Gastroesophageal sphincter (tissue), 4 donors: ENCODE results near the gene EEF2K. TPM values are rescaled to one million over a fixed set of nuclear protein-coding genes. Genes with fewer than 3 reads are reported as not detected.
"Not testable (repeated sequence)": the region's sequence is repeated elsewhere in the genome, so short reads cannot be mapped to it uniquely, and the experiment has no call there.

Experiments
- ATAC-seq: fragments of 150-250 bp; one replicate; pipeline ENCODE4 v1.9.1; 2016; ENCODE audit warnings: mild to moderate bottlenecking, moderate library complexity
- H3K27ac ChIP-seq, 4 donors: fragments of 200-600 bp; sonication (generic) in 3 of 4; 1 replicate in 3 of 4; 2 replicates in 1 of 4; pipeline ENCODE4 v1.5.1; 2016 to 2019
- H3K27me3 ChIP-seq: fragments of 200-600 bp; sonication (generic); one replicate; pipeline ENCODE4 v1.5.1; 2019
- H3K36me3 ChIP-seq, 2 donors: fragments of 200-600 bp; sonication (generic); one replicate each; pipeline ENCODE4 v1.5.1; 2019; ENCODE audit warnings: control low read depth in 1 of 2
- H3K4me1 ChIP-seq, 3 donors: fragments of 200-600 bp; sonication (generic); 1 replicate in 2 of 3; 2 replicates in 1 of 3; pipeline ENCODE4 v1.5.1; 2016 to 2019; ENCODE audit warnings: control low read depth in 2 of 3
- H3K4me3 ChIP-seq, 2 donors: fragments of 200-600 bp; sonication (generic); one replicate each; pipeline ENCODE4 v1.5.1; 2019; ENCODE audit warnings: mild to moderate bottlenecking in 1 of 2, moderate library complexity in 1 of 2
- H3K9me3 ChIP-seq, 3 donors: fragments of 200-600 bp; sonication (generic); one replicate each; pipeline ENCODE4 v1.5.1; 2017 to 2019; ENCODE audit warnings: control low read depth in 2 of 3
- EP300 ChIP-seq: sonication (generic); formaldehyde crosslinking; IDR thresholded peaks from one replicate; pipeline ENCODE4 v1.6.1; 2017; ENCODE audit warnings: antibody characterized with exemption, mild to moderate bottlenecking
- POLR2A ChIP-seq, 2 donors: fragments of 450-650 bp; IDR thresholded peaks; one replicate each; pipeline ENCODE4 v1.6.1; 2017; ENCODE audit warnings: antibody characterized with exemption in 2 of 2, mild to moderate bottlenecking in 2 of 2, moderate library complexity in 1 of 2
- POLR2AphosphoS5 ChIP-seq: sonication (generic); formaldehyde crosslinking; IDR thresholded peaks from one replicate; pipeline ENCODE4 v1.6.1; 2017; ENCODE audit warnings: antibody characterized with exemption
- WGBS, 2 donors: methylation state at CpG; one replicate each; pipeline ENCODE4 v1.1.5; 2018; ENCODE audit warnings: low coverage in 1 of 2; 5-methylcytosine and 5-hydroxymethylcytosine counted together
- total RNA-seq, 4 donors: library from RNA; depleted of rRNA; stranded (reverse); fragments of >200 nt; gene quantifications; one replicate each; pipeline ENCODE4 v1.1.0, GENCODE V29; 2016
- TF ChIP-seq, protein P1 (sequence below), 4 experiments: fragments of 200-600 bp in 2 of 4; fragments of 450-650 bp in 2 of 4; sonication (generic) in 1 of 4; IDR thresholded peaks; one replicate each; pipeline ENCODE4 v1.5.1; 2017 to 2019; ENCODE audit warnings: antibody characterized with exemption in 4 of 4, mild to moderate bottlenecking in 2 of 4, moderate library complexity in 2 of 4

The EEF2K gene
- total RNA-seq, 4 donors from 2014 or later, result 31.3 to 38.9 (median 34.8) TPM

DNA sequence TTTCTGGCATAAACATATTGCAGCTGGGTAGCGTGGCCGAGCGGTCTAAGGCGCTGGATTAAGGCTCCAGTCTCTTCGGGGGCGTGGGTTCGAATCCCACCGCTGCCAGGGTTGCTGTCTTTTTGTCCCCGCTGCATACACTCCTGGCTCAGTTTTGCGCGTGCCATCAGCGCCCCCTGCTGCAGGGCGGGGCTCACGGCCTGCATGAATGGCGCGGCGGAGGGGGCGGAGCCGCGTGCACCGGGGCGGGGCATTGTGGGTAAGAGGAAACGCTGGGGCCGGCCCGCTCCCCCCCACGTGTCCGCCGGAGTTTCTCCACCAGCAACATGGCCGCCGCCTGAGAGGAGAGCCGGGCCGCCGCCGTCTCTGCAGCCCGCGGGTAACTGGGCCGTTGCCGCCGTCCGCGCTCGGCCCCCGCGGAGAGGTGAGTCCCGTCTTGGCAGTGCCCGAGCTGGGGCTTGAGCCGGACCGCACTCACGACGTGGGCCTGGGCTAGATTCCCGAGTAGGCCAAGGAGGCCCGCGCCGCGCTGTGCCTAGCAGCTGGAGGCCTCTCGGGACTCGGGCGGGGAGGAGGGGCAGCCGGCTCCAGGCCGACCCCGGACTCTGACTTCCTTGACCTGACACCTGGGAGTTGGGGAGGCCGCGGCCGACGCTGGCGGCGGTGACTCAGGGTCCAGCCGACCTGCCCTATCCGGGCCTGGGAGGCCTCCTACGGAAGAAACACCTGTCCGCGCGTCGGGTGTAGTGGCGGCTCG is 91.2 kb downstream of the EEF2K start, which contains the start of gene POLR3E:
Gene POLR3E, plus strand, starts transcription at position 296 of the 757 bp plus-strand sequence. CDS start 5,560 bp downstream, outside the sequence.
- TF ChIP-seq, protein P1, sequence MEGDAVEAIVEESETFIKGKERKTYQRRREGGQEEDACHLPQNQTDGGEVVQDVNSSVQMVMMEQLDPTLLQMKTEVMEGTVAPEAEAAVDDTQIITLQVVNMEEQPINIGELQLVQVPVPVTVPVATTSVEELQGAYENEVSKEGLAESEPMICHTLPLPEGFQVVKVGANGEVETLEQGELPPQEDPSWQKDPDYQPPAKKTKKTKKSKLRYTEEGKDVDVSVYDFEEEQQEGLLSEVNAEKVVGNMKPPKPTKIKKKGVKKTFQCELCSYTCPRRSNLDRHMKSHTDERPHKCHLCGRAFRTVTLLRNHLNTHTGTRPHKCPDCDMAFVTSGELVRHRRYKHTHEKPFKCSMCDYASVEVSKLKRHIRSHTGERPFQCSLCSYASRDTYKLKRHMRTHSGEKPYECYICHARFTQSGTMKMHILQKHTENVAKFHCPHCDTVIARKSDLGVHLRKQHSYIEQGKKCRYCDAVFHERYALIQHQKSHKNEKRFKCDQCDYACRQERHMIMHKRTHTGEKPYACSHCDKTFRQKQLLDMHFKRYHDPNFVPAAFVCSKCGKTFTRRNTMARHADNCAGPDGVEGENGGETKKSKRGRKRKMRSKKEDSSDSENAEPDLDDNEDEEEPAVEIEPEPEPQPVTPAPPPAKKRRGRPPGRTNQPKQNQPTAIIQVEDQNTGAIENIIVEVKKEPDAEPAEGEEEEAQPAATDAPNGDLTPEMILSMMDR (IDR thresholded peaks at IDR 0.05), result peak; percentile 70 to 96 (median 96)
- TF ChIP-seq POLR2AphosphoS5 (peak; percentile 82), POLR2A (IDR thresholded peaks at IDR 0.05) (peak; percentile 16 to 37), EP300 (no peak)
- 0% methylated on average over 5 to 17 of the region's 76 CpGs for WGBS, 2 donors
- ATAC-seq, result peak; percentile 95
- peak within 1 kb of the TSS; percentile 85 to 97 (median 96) for H3K27ac ChIP-seq
- no peaks in the 10 kb centered on the region for H3K9me3 ChIP-seq
- H3K36me3 ChIP-seq, result peaks cover 0 to 6% of the 10 kb centered on the region in 2 donors
- H3K27me3 ChIP-seq, result no peaks in the 10 kb centered on the region
- H3K4me3 ChIP-seq, result peak within 1 kb of the TSS; percentile 91 to 94
- H3K4me1 ChIP-seq, result peaks cover 0 to 39% (median 5%) of the 10 kb centered on the region in 3 donors

DNA sequence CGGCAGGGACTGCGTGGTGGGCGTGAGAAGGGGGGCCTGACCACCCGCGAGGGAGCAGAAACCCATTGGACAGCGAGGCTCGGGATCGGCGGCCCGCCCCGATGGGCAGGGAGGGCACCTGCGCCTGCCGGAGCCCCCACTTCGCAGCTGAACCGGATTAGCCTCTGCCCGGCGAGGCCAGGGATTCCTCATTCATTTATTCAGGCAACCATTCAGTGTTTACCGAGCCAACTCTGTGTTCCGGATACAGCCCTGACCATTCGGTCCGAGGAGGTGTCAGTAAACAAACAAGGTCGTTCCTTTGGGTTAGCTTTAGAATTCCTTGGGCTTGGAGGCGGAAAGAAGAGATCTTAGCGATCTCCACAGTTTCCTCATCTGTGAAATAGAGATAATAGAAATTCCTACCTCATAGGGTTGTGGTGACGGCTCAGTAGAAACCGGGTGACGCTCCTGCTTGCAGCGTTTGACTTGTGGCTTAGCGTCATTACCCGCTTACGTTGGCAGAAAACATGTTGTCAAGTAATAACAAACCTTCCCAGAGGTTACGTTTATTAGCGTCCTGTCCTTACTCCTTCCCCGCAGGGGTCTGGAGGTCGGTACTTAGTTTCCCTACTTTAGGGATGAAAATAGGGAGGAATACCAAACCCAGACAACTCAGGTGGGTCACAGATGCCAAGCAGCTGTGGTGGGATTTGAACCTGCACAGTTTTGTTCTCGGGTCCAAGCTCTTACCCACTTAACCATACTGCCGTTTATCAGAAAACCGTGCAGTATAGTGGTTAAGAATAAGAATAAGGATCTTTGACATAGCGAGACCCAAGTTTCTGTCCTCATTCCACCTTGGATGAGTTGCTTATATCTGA is 92.0 kb downstream of the EEF2K start:
- Histone ChIP-seq H3K27ac (peak overlapping the region; percentile 85 to 97 (median 96)), H3K4me1 (peaks cover 0 to 39% (median 5%) of the 10 kb centered on the region in 3 donors), H3K27me3 (no peaks in the 10 kb centered on the region), H3K36me3 (peaks cover 0 to 14% of the 10 kb centered on the region in 2 donors), H3K9me3 (no peaks in the 10 kb centered on the region), H3K4me3 (peak overlapping the region; percentile 91 to 94)
- TF ChIP-seq, protein P1 (IDR thresholded peaks at IDR 0.05), result peak in 2 of 4 experiments; percentile 12 to 15
- TF ChIP-seq EP300, result no peak
- peak; percentile 80 for TF ChIP-seq POLR2AphosphoS5
- TF ChIP-seq POLR2A (IDR thresholded peaks at IDR 0.05), result peak; percentile 20 to 24
- ATAC-seq, result peak; percentile 30
- 0 to 1% methylated on average over 7 to 15 of the region's 39 CpGs for WGBS, 2 donors

DNA sequence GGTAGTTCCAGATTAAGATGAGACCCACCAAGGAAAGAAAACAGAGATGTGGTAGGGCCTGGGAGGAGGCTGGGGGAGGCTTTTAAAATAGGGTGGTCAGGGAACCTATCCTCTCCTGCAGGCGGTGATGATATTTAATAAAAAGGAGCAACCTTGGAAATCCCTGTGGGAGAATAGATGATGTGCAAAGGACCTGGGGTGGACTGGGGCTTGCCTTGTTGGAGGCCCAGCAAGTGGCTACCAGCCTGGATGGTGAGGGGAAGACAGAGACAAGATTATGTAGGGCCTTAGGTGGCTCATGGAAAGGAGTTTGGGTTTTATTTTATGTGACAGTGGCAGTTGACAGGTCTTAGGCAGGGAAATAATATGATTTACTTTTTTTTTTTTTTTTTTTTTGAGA is 93.0 kb downstream of the EEF2K start:
- peak overlapping the region; percentile 85 to 97 (median 96) for H3K27ac ChIP-seq
- TF ChIP-seq, protein P1 (IDR thresholded peaks at IDR 0.05), result no peak
- no peak for ATAC-seq
- no peaks in the 10 kb centered on the region for H3K27me3 ChIP-seq
- H3K4me3 ChIP-seq, result no peak overlapping the region
- peaks cover 0 to 21% of the 10 kb centered on the region in 2 donors for H3K36me3 ChIP-seq
- H3K4me1 ChIP-seq, result peaks cover 0 to 39% (median 5%) of the 10 kb centered on the region in 3 donors
- 82% methylated on average over 1 of the region's 1 CpG; no CpG with 5 or more reads in 1 of the 2 donors for WGBS, 2 donors
- H3K9me3 ChIP-seq, result no peaks in the 10 kb centered on the region

DNA sequence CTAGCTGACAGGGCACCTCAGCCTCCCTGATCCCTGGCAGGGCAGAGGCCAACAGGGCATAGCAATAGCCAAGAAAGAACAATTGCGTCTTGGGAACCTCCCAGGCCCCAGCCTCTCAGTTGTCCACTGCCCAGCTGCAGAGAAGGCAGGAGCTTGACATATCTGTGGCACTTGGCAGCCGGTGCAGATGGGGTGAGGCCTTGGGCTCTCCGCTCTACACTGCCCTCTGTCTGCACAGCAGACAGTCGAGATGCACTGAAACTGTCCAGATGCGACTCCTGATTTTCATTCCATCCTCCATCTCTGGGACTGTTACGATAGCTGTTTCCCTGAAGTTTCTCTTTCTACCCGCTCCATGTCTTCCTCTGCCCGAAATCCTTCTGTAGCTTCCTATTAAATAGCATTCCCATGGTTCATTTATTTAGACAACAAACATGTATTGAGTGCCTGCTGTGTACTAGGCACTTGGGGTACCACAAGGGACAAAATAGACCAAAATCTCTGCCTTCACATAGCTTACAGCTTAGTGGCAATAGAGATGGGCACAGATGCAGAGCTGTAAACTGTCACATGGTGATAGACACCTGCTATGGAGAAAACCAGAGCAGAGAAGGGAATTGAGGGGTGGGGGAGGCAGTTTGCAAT is 94.5 kb downstream of the EEF2K start:
- Histone ChIP-seq H3K27me3 (no peaks in the 10 kb centered on the region), H3K4me3 (no peak overlapping the region), H3K36me3 (peaks cover 0 to 36% of the 10 kb centered on the region in 2 donors), H3K27ac (peak overlapping the region in 2 of 4 donors; percentile 0 to 48), H3K9me3 (no peaks in the 10 kb centered on the region), H3K4me1 (peaks cover 0 to 39% (median 5%) of the 10 kb centered on the region in 3 donors)
- no peak for TF ChIP-seq POLR2AphosphoS5
- TF ChIP-seq, protein P1 (IDR thresholded peaks at IDR 0.05), result peak in 3 of 4 experiments; percentile 35 to 74 (median 57)
- WGBS, 2 donors, result 21 to 37% methylated on average over 4 to 7 of the region's 8 CpGs
- ATAC-seq, result no peak

DNA sequence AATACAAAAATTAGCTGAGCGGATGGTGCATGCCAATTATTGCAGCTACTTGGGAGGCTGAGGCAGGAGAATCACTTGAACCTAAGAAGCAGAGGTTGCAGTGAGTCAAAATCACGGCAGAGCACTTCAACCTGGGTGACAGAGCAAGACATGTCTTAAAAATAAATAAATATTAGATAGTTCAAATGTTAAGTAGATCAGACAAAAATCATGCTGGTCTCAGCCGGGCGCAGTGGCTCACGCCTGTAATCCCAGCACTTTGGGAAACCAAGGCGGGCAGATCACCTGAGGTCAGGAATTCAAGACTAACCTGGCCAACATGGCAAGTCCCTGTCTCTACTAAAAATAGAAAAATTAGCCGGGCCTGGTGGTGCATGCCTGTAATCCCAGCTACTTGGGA is 95.3 kb downstream of the EEF2K start:
- WGBS, 2 donors, result 88 to 100% methylated on average over 2 to 6 of the region's 7 CpGs
- ATAC-seq, H3K9me3 ChIP-seq, H3K4me3 ChIP-seq, H3K27me3 ChIP-seq, H3K27ac ChIP-seq: not testable (repeated sequence)
- H3K36me3 ChIP-seq, result peaks cover 0 to 45% of the 10 kb centered on the region in 2 donors
- peaks cover 0 to 35% (median 5%) of the 10 kb centered on the region in 3 donors for H3K4me1 ChIP-seq
